Activated CD8-positive, alpha-beta T cell treated with anti-CD3 and anti-CD28 coated beads for 36 hours (primary cell): ENCODE data around the gene CRKL. TPM values are rescaled to one million over a fixed set of nuclear protein-coding genes. Genes with fewer than 3 reads are reported as not detected.

Source experiments
- ATAC-seq: fragments of 200-7000 bp; cut with Tn5 transposase; one replicate; pipeline ENCODE4 v1.10.0; 2021; ENCODE audit warnings: mild to moderate bottlenecking, moderate library complexity
- CTCF ChIA-PET: fragments of 350-600 bp; sonication (Branson Sonifier 250); formaldehyde crosslinking; loops from one replicate; lab custom pipeline; 2021; ENCODE audit warnings: antibody characterized with exemption; lab: Charles Lee
- POLR2A ChIA-PET: fragments of 350-600 bp; sonication (Branson Sonifier 250); formaldehyde crosslinking; loops from one replicate; lab custom pipeline; 2021; ENCODE audit warnings: antibody characterized with exemption; lab: Charles Lee
- DNase-seq: peaks from one replicate; pipeline ENCODE4 v3.0.0-alpha.2; 2020
- H3K27ac Mint-ChIP-seq: one replicate; pipeline ENCODE4 v1.8.0; 2021; ENCODE audit warnings: mild to moderate bottlenecking, mixed read lengths
- H3K27me3 Mint-ChIP-seq: one replicate; pipeline ENCODE4 v1.8.0; 2021; ENCODE audit warnings: mixed read lengths
- H3K36me3 Mint-ChIP-seq: one replicate; pipeline ENCODE4 v1.8.0; 2021; ENCODE audit warnings: low read depth, mixed read lengths
- H3K4me1 Mint-ChIP-seq: one replicate; pipeline ENCODE4 v1.8.0; 2021; ENCODE audit warnings: low read depth, mixed read lengths
- H3K4me3 Mint-ChIP-seq: one replicate; pipeline ENCODE4 v1.8.0; 2021; ENCODE audit warnings: mild to moderate bottlenecking, moderate library complexity, mixed read lengths
- H3K9me3 Mint-ChIP-seq: one replicate; pipeline ENCODE4 v1.8.0; 2021; ENCODE audit warnings: mixed read lengths
- CTCF ChIP-seq: fragments of 200-600 bp; IDR thresholded peaks from one replicate; pipeline ENCODE4 v1.8.0; 2022; ENCODE audit warnings: antibody characterized with exemption, mild to moderate bottlenecking
- intact Hi-C: fragments of 100-400 bp; cut with micrococcal nuclease; formaldehyde crosslinking; loops from one replicate; pipeline ENCODE4 v1.10.0; 2022
- total RNA-seq, 2 experiments: library from RNA; stranded (reverse); gene quantifications; one replicate each; pipeline ENCODE4 v1.2.3, GENCODE V29; 2021

CRKL gene
- total RNA-seq, 2 experiments from 2014 or later = 99.1 to 102 TPM

GRCh38 chr22:20919718-20920117 lies 2.5 kb downstream of the CRKL start:
- Mint-ChIP-seq H3K27ac (no peak overlapping the region), H3K36me3 (peaks cover 45% of the 10 kb centered on the region), H3K9me3 (no peaks in the 10 kb centered on the region), H3K27me3 (no peaks in the 10 kb centered on the region), H3K4me1 (peaks cover 31% of the 10 kb centered on the region), H3K4me3 (peak overlapping the region; percentile 99)
- DNase-seq = no peak
- intact Hi-C loops = loop anchor here (10.0 kb wide), 1 partner anchor 55 kb away; no protein-coding TSS in a partner anchor
- ATAC-seq = no peak
- no peak for TF ChIP-seq CTCF
- POLR2A ChIA-PET = no interaction called here
- CTCF ChIA-PET = interaction anchor here (1.1 to 1.5 kb wide), 2 partner anchors 8 to 9 kb away, joined by 3 read pairs; no protein-coding TSS in a partner anchor

- ChIA-PET CTCF (interaction anchor here (1.1 to 2.2 kb wide), 4 partner anchors 9 to 89 kb away, joined by 3 to 5 read pairs (median 3); no protein-coding TSS in a partner anchor), POLR2A (interaction anchor here (0.6 to 1.4 kb wide), 3 partner anchors 9 to 80 kb away, joined by 3 to 5 read pairs (median 3); no protein-coding TSS in a partner anchor)
- peaks cover 50% of the 10 kb centered on the region for H3K36me3 Mint-ChIP-seq
- H3K4me3 Mint-ChIP-seq = peak overlapping the region; percentile 99
- H3K27ac Mint-ChIP-seq = no peak overlapping the region
- DNase-seq (no peak), ATAC-seq (no peak)
- no peaks in the 10 kb centered on the region for H3K9me3 Mint-ChIP-seq
- H3K27me3 Mint-ChIP-seq = no peaks in the 10 kb centered on the region
- intact Hi-C loops = loop anchor here (10.0 kb wide), 1 partner anchor 54 kb away; no protein-coding TSS in a partner anchor
- H3K4me1 Mint-ChIP-seq = peaks cover 38% of the 10 kb centered on the region
- TF ChIP-seq CTCF = no peak
These were observed 3.6 kb downstream of the CRKL start for GRCh38 chr22:20920881-20921203.

- ATAC-seq (no peak), DNase-seq (no peak)
- Mint-ChIP-seq H3K9me3 (no peaks in the 10 kb centered on the region), H3K27ac (peak overlapping the region; percentile 23), H3K4me3 (peak overlapping the region; percentile 57), H3K36me3 (peaks cover 57% of the 10 kb centered on the region), H3K4me1 (peaks cover 45% of the 10 kb centered on the region), H3K27me3 (no peaks in the 10 kb centered on the region)
- ChIA-PET CTCF (interaction anchor here (1.0 to 2.2 kb wide), 4 partner anchors 36 to 87 kb away, joined by 3 to 5 read pairs (median 4); no protein-coding TSS in a partner anchor), POLR2A (no interaction called here)
- intact Hi-C loops = loop anchor here (10.0 kb wide), 1 partner anchor 53 kb away; no protein-coding TSS in a partner anchor
- no peak for TF ChIP-seq CTCF
These were observed 5.0 kb downstream of the CRKL start for GRCh38 chr22:20922141-20922751.

DNA sequence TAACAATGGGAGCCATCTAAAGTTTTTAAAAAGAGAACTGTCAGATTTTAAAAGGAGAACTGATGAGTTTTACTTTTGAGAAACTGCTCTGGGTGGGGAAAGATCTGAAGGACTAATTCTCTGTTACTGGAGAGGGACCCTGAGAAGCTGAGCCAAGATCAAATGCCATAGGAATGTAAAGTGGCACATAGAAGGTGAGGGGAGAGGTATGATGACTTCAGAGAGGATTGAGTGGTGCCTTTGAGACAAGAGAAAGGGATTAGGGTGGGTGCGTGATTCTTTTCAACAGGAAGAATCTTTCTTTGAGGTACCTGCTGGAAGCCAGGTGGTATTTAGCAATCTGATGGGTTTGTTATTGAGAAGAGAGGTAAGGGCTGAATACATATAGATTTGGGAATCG lies 9.0 kb downstream of the CRKL start:
- intact Hi-C loops = loop anchor here (10.0 kb wide), 1 partner anchor 49 kb away; no protein-coding TSS in a partner anchor
- POLR2A ChIA-PET = interaction anchor here (0.5 kb wide), 1 partner anchor 13 kb away, joined by 3 read pairs; no protein-coding TSS in a partner anchor
- ATAC-seq (no peak), DNase-seq (no peak)
- no peaks in the 10 kb centered on the region for H3K27me3 Mint-ChIP-seq
- no peak overlapping the region for H3K4me3 Mint-ChIP-seq
- H3K4me1 Mint-ChIP-seq = peaks cover 48% of the 10 kb centered on the region
- H3K9me3 Mint-ChIP-seq = no peaks in the 10 kb centered on the region
- no peak for TF ChIP-seq CTCF
- peaks cover 35% of the 10 kb centered on the region for H3K36me3 Mint-ChIP-seq
- peak overlapping the region; percentile 33 for H3K27ac Mint-ChIP-seq
- CTCF ChIA-PET = interaction anchor here (1.0 to 1.2 kb wide), 3 partner anchors 9 to 40 kb away, joined by 3 to 5 read pairs (median 3); partner anchors contain the start of gene CRKL
